Peyer's patch (tissue), 4 donors: ENCODE data around the gene CPNE2.

Experiments used
- POLR2A ChIP-seq, 2 donors: fragments of 450-650 bp; IDR thresholded peaks; one replicate each; pipeline ENCODE4 v1.5.1; 2017; ENCODE audit warnings: antibody characterized with exemption in 2 of 2, mild to moderate bottlenecking in 2 of 2, moderate library complexity in 2 of 2
- TF ChIP-seq, protein P1 (sequence below), 6 experiments: fragments of 450-650 bp in 4 of 6; fragments of 200-600 bp in 2 of 6; sonication (generic) in 1 of 6; IDR thresholded peaks; one replicate each; pipeline ENCODE4 v1.5.1; 2017 to 2019; ENCODE audit warnings: antibody characterized with exemption in 6 of 6, mild to moderate bottlenecking in 3 of 6, moderate library complexity in 1 of 6

DNA sequence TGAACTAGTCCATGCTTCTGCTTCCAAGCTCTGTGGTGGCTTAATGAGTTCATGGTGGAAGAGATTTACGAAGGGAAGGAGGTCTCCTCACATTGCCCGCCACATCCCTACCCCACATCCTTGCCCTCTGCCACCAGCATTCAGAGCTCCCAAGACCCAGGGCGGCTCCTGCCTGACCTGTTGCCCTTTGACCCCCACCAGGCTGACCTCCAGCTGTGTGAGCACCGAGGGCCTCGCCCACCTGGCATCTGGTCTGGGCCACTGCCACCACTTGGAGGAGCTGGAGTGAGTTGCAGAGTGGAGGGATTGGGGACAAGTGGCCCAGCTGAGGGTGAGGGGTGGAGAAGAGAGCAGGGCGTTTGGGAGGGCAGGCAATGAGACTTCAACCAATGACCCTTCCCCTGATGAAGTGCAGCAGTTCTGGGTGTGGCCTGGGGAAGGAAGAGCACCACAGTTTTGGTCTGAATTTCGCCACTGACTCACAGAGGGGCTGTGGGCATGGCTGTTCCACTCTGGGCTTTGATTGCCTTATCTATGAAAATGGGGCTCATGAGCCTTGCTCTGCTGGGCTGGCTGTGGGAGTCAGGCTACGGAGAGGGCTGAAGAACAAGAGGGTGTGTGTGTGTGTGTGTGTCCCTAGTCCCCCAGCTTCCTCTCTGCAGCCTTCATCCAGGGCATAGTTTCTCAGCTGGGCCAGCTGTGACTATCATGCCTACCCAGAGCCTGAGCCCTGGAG lies 22.6 kb upstream of the CPNE2 start:
- TF ChIP-seq, protein P1, sequence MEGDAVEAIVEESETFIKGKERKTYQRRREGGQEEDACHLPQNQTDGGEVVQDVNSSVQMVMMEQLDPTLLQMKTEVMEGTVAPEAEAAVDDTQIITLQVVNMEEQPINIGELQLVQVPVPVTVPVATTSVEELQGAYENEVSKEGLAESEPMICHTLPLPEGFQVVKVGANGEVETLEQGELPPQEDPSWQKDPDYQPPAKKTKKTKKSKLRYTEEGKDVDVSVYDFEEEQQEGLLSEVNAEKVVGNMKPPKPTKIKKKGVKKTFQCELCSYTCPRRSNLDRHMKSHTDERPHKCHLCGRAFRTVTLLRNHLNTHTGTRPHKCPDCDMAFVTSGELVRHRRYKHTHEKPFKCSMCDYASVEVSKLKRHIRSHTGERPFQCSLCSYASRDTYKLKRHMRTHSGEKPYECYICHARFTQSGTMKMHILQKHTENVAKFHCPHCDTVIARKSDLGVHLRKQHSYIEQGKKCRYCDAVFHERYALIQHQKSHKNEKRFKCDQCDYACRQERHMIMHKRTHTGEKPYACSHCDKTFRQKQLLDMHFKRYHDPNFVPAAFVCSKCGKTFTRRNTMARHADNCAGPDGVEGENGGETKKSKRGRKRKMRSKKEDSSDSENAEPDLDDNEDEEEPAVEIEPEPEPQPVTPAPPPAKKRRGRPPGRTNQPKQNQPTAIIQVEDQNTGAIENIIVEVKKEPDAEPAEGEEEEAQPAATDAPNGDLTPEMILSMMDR (IDR thresholded peaks at IDR 0.05), result no peak
- no peak for TF ChIP-seq POLR2A (IDR thresholded peaks at IDR 0.05)
